GM23338 (cell line): ENCODE measurements around the gene PLA2R1. TPM values are rescaled to one million over a fixed set of nuclear protein-coding genes. Genes with fewer than 3 reads are reported as not detected.

Source experiments
- ATAC-seq: fragments of 200-7000 bp; cut with Tn5 transposase; 3 replicates; pipeline ENCODE4 v1.9.1; 2020
- DNase-seq: peaks from one replicate; pipeline ENCODE4 v3.0.0-alpha.2; 2015; ENCODE audit warnings: low spot score
- H2AFZ ChIP-seq: fragments of 200-600 bp; sonication (generic); 2 replicates; pipeline ENCODE4 v1.8.0; 2016; ENCODE audit warnings: antibody characterized with exemption, mild to moderate bottlenecking, moderate library complexity
- H3F3A ChIP-seq: fragments of 200-600 bp; sonication (generic); replicated peaks from 2 replicates; pipeline ENCODE4 v1.8.0; 2017; ENCODE audit warnings: antibody characterized with exemption, mixed run types, low read depth
- H3K27ac ChIP-seq: fragments of 200-600 bp; sonication (generic); 2 replicates; pipeline ENCODE4 v1.6.1; 2016; ENCODE audit warnings: low read depth
- H3K27me3 ChIP-seq: fragments of 200-600 bp; sonication (generic); 2 replicates; pipeline ENCODE4 v1.8.0; 2016; ENCODE audit warnings: mild to moderate bottlenecking, mixed run types, moderate library complexity; ENCODE audit not compliant: insufficient read depth
- H3K36me3 ChIP-seq: fragments of 200-600 bp; sonication (generic); 2 replicates; pipeline ENCODE4 v1.8.0; 2016; ENCODE audit warnings: mild to moderate bottlenecking; ENCODE audit not compliant: insufficient read depth
- H3K4me1 ChIP-seq: fragments of 200-600 bp; sonication (generic); 2 replicates; pipeline ENCODE4 v1.8.0; 2016; ENCODE audit warnings: mild to moderate bottlenecking, moderate library complexity; ENCODE audit not compliant: insufficient read depth
- H3K4me2 ChIP-seq: fragments of 200-600 bp; sonication (generic); 2 replicates; pipeline ENCODE4 v1.7.1; 2017; ENCODE audit warnings: mixed run types
- H3K4me3 ChIP-seq: fragments of 200-600 bp; sonication (generic); 2 replicates; pipeline ENCODE4 v1.6.1; 2016; ENCODE audit warnings: mixed run types
- H3K79me2 ChIP-seq: fragments of 200-600 bp; sonication (generic); replicated peaks from 2 replicates; pipeline ENCODE4 v1.8.0; 2017; ENCODE audit warnings: mild to moderate bottlenecking; ENCODE audit not compliant: insufficient read depth
- H3K9me2 ChIP-seq: fragments of 200-600 bp; sonication (generic); 2 replicates; pipeline ENCODE4 v1.8.0; 2017; ENCODE audit not compliant: insufficient read depth
- H4K20me1 ChIP-seq: fragments of 200-600 bp; sonication (generic); replicated peaks from 2 replicates; pipeline ENCODE4 v1.8.0; 2017; ENCODE audit warnings: mild to moderate bottlenecking; ENCODE audit not compliant: insufficient read depth
- H3K27ac Mint-ChIP-seq: 2 replicates; pipeline ENCODE4 v1.8.0; 2020; ENCODE audit warnings: inconsistent platforms, mild to moderate bottlenecking, moderate library complexity, mixed read lengths
- H3K27me3 Mint-ChIP-seq: 3 replicates; pipeline ENCODE4 v1.8.0; 2022; ENCODE audit warnings: low read depth, mild to moderate bottlenecking, moderate library complexity, mixed read lengths, inconsistent platforms; ENCODE audit not compliant: insufficient read depth, poor library complexity
- H3K36me3 Mint-ChIP-seq: 3 replicates; pipeline ENCODE4 v1.8.0; 2021; ENCODE audit warnings: low read depth, mild to moderate bottlenecking, inconsistent platforms, moderate library complexity, mixed read lengths
- H3K4me1 Mint-ChIP-seq: 3 replicates; pipeline ENCODE4 v1.8.0; 2020; ENCODE audit warnings: mild to moderate bottlenecking, inconsistent platforms, mixed read lengths
- H3K4me3 Mint-ChIP-seq: 3 replicates; pipeline ENCODE4 v1.8.0; 2021; ENCODE audit warnings: moderate library complexity, mild to moderate bottlenecking, inconsistent platforms, mixed read lengths
- H3K9me3 Mint-ChIP-seq: 3 replicates; pipeline ENCODE4 v1.8.0; 2020; ENCODE audit warnings: moderate library complexity, mild to moderate bottlenecking, inconsistent platforms, mixed read lengths
- CREB1 ChIP-seq: fragments of 250-450 bp; sonication (Bioruptor Pico); IDR thresholded peaks from 2 replicates; pipeline ENCODE4 v1.5.0; 2020; ENCODE audit warnings: low read depth, mild to moderate bottlenecking, moderate library complexity
- CTCF ChIP-seq, 2 experiments: fragments of 200-600 bp in 1 of 2; sonication (generic) in 1 of 2; conservative IDR thresholded peaks; 2 replicates each; pipeline versions ENCODE4 v1.5.1 to v1.6.1; 2016 to 2017; ENCODE audit warnings: antibody characterized with exemption in 2 of 2, low read depth in 2 of 2, mild to moderate bottlenecking in 2 of 2, moderate library complexity in 1 of 2
- ETS1 ChIP-seq: IDR thresholded peaks from 2 replicates; pipeline ENCODE4 v1.6.1; 2016; ENCODE audit warnings: antibody characterized with exemption
- EZH2 ChIP-seq: fragments of 200-600 bp; sonication (generic); IDR thresholded peaks from one replicate; pipeline ENCODE4 v1.8.0; 2017; ENCODE audit warnings: antibody characterized with exemption, mild to moderate bottlenecking, low read depth; ENCODE audit not compliant: unreplicated experiment
- EZH2phosphoT487 ChIP-seq: fragments of 200-600 bp; sonication (generic); IDR thresholded peaks from one replicate; pipeline ENCODE4 v1.8.1; 2018; ENCODE audit warnings: antibody characterized with exemption; ENCODE audit not compliant: unreplicated experiment
- JUNB ChIP-seq: IDR thresholded peaks from one replicate; pipeline ENCODE4 v1.6.1; 2016; ENCODE audit warnings: antibody characterized with exemption; ENCODE audit not compliant: unreplicated experiment
- NANOG ChIP-seq: IDR thresholded peaks from 2 replicates; pipeline ENCODE4 v1.6.1; 2016; ENCODE audit warnings: antibody characterized with exemption, borderline replicate concordance
- STAT1 ChIP-seq: IDR thresholded peaks from one replicate; pipeline ENCODE4 v1.6.1; 2016; ENCODE audit warnings: antibody characterized with exemption; ENCODE audit not compliant: unreplicated experiment
- ZNF114 ChIP-seq: fragments of 250-450 bp; sonication (Bioruptor Pico); IDR thresholded peaks from 2 replicates; pipeline ENCODE4 v1.5.0; 2020; ENCODE audit warnings: mild to moderate bottlenecking, moderate library complexity
- ZNF331 ChIP-seq: fragments of 250-450 bp; sonication (Bioruptor Pico); IDR thresholded peaks from 2 replicates; pipeline ENCODE4 v1.5.0; 2020; ENCODE audit warnings: low read depth, mild to moderate bottlenecking, moderate library complexity
- ZNF462 ChIP-seq: fragments of 250-450 bp; sonication (Bioruptor Pico); IDR thresholded peaks from 2 replicates; pipeline ENCODE4 v1.5.0; 2020; ENCODE audit warnings: mild to moderate bottlenecking, moderate library complexity
- polyA plus RNA-seq: library from polyadenylated mRNA; unstranded; fragments of >200 nt; fragmentation: Nextera tagmentation; extraction: Ambion mirVana; gene quantifications from 2 replicates; pipeline ENCODE4 v1.2.1, GENCODE V29; 2016
- total RNA-seq: library from RNA; depleted of rRNA; stranded (reverse); fragments of >200 nt; shearing (Covaris generic); gene quantifications from 2 replicates; pipeline ENCODE4 v1.2.3, GENCODE V29; 2014

PLA2R1 gene
- total and polyA plus RNA-seq, 2 experiments from 2014 or later, result 0.57 to 1.2 TPM

- Histone ChIP-seq H3K9me2 (no peaks in the 10 kb centered on the region), H3K4me2 (no peak overlapping the region), H3K79me2 (no peaks in the 10 kb centered on the region), H3K27ac (no peak overlapping the region), H4K20me1 (no peaks in the 10 kb centered on the region), H3K4me3 (no peak overlapping the region), H3K36me3 (no peaks in the 10 kb centered on the region), H2AFZ (no peak overlapping the region), H3K4me1 (no peaks in the 10 kb centered on the region), H3F3A (no peaks in the 10 kb centered on the region), H3K27me3 (no peaks in the 10 kb centered on the region)
- no peaks in the 10 kb centered on the region for H3K27me3 Mint-ChIP-seq
- H3K4me3 Mint-ChIP-seq, result no peak overlapping the region
- peak; percentile 25 for DNase-seq
- ATAC-seq, result no peak
- H3K4me1 Mint-ChIP-seq, result no peaks in the 10 kb centered on the region
- TF ChIP-seq CTCF (conservative IDR thresholded peaks at IDR 0.05; ENCODE audit: low read depth in 2 of 2), result peak; percentile 43 to 62
- TF ChIP-seq EZH2, result no peak
- no peak overlapping the region for H3K27ac Mint-ChIP-seq
- no peaks in the 10 kb centered on the region for H3K36me3 Mint-ChIP-seq
- 0 out of 3 replicates have a peak, but pooled peaks cover 3% of the 10 kb centered on the region for H3K9me3 Mint-ChIP-seq
These were observed 122.5 kb downstream of the PLA2R1 start for GRCh38 chr2:159939946-159940345.

GRCh38 chr2:159938395-159938794 lies 124.0 kb downstream of the PLA2R1 start:
- Histone ChIP-seq H4K20me1 (no peaks in the 10 kb centered on the region), H3K4me3 (no peak overlapping the region), H3K27me3 (no peaks in the 10 kb centered on the region), H3K4me1 (no peaks in the 10 kb centered on the region), H2AFZ (no peak overlapping the region), H3K79me2 (no peaks in the 10 kb centered on the region), H3K36me3 (no peaks in the 10 kb centered on the region), H3F3A (no peaks in the 10 kb centered on the region), H3K27ac (no peak overlapping the region), H3K4me2 (no peak overlapping the region), H3K9me2 (no peaks in the 10 kb centered on the region)
- no peak for ATAC-seq
- no peaks in the 10 kb centered on the region for H3K9me3 Mint-ChIP-seq
- DNase-seq, result no peak
- no peaks in the 10 kb centered on the region for H3K36me3 Mint-ChIP-seq
- H3K4me1 Mint-ChIP-seq, result no peaks in the 10 kb centered on the region
- no peaks in the 10 kb centered on the region for H3K27me3 Mint-ChIP-seq
- H3K4me3 Mint-ChIP-seq, result no peak overlapping the region
- H3K27ac Mint-ChIP-seq, result no peak overlapping the region
- no peak for TF ChIP-seq ETS1
- TF ChIP-seq EZH2phosphoT487, result no peak
- TF ChIP-seq ZNF114 (CRISPR knock-in tag), result no peak
- TF ChIP-seq NANOG, result no peak
- no peak for TF ChIP-seq CTCF (conservative IDR thresholded peaks at IDR 0.05; ENCODE audit: low read depth in 2 of 2)
- no peak for TF ChIP-seq STAT1
- TF ChIP-seq CREB1 (CRISPR knock-in tag), result no peak
- TF ChIP-seq EZH2, result no peak
- no peak for TF ChIP-seq ZNF462
- TF ChIP-seq ZNF331, result no peak
- no peak for TF ChIP-seq JUNB
